Eye (tissue), 1 donor: Measurements from ENCODE around the gene SLC35G2.
"Not testable (repeated sequence)": the region's sequence is repeated elsewhere in the genome, so short reads cannot be mapped to it uniquely, and the experiment has no call there.

Experiments
- DNase-seq: peaks from one replicate; pipeline ENCODE4 v3.0.0-alpha.2; 2015

The SLC35G2 gene

DNA sequence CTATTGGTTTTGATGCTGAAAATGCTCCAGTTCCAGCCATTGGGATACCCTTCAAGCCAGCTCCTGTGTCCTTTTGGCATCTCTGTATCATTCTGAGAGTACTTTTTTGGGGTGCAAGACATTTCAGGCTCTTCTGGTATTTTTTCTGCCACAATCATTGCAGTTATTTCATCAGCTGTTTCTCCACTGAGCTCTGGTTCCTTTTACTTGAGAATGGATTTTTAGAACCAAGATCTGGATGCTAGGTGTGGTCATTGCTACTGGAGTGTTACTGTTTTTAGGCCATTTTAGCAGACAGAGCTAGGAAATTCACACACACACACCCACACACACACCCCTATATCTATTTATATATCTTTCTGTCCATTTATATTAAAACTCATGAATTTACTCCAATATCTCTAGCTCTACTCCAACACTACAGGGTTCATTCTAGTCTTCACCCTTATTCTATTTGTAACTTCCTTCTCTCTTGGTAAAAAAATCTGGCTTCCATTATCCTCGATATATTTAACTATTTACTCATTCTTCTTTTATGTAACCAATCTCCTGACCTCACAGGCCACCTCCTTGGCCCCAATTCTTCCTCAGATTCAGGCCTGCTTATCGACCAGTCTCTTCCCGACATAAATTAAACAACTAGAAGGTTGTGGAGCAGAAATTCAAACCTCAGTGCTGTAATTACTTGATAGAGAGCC, 17.0 kb downstream of the SLC35G2 start:
- no peak for DNase-seq

DNA sequence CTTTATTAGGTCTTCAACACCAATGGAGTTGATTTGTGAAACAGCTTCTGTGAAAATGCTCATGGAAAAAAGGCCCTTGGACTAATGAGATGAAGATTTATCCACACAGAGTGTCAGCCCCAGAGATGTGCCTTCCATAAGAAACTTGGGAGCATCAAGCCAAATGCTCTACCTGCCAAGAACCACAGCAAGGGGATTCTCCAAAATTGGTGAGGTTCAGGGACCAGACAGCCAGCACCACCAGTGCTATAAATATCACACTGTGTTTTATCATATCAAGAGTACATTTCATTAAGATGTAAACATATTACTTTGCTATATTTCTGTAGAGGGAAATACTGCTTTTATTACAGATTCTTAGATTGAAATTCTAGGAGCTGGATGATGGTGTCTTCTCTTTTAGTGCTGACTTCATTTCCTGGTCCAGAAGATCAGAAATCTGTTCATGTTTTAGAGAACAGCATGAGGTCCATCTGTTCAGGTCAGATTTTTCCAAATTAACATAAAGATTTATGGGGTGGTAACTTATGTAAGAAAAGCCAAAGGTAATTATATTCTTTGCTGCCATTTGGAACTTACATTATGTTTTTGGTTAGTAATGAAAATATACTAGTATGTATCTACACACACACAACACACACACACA, 17.7 kb downstream of the SLC35G2 start:
- no peak for DNase-seq

GRCh38 chr3:136838641-136839555, 20.0 kb downstream of the SLC35G2 start:
- DNase-seq: no peak

GRCh38 chr3:136839556-136839931, 20.6 kb downstream of the SLC35G2 start:
- DNase-seq: no peak

GRCh38 chr3:136840252-136840651, 21.3 kb downstream of the SLC35G2 start:
- no peak for DNase-seq

DNA sequence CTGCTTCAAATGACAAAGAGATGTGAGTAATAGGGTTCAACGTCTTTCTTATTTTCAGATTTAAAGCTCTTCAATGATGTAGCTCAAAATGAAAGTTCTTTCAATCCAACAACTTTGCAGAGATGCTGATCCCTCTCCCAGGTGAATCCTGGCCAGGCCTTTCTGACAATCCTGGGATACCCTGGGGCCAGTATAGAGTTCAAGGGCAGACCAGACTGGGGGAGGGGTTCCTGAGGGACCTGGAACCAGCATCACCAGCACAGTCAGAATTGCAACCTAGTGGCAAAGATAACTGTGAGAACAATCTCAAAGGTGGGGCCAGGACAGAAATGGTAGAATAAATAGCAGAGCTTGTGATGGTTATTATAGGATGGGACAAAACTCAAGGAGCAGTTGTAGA, 23.4 kb downstream of the SLC35G2 start:
- no peak for DNase-seq

DNA sequence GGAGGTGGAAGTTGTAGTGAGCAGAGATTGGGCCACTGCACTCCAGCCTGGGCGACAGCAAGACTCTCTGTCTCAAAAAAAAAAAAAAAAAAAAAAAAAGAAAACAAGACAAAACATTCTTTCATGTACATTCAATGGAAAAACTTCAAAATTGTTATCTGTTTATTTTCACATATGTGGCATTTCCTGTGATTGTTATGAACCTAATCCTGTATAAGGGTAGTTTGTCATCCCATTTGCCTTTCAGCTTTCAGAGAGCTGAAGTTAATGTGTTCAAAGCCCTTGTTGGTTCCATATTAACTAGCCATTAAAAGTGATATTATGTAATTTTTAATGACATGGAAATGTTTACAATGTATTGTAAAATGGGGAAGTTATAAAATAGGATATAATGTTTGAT, 25.8 kb downstream of the SLC35G2 start:
- DNase-seq: no peak

DNA sequence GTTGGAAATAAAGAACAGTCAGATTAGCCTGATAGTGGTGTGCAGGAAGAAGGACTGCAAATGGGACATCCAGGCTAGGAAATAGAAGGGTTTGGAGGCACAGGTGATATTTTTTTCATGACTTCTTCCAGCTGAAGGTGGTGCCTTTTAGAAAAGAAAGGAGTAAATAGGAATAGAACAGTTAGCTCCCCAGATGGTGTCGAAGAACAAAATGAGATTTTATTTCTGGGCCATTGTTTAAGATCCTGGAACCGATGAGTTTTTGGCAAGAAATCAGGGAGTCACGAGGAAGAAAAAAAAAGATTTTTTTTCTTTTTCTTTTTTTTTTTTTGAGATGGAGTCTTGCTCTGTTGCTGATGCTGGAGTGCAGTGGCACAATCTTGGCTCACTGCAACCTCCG, 33.3 kb downstream of the SLC35G2 start:
- no peak for DNase-seq

GRCh38 chr3:136856665-136857064, 37.7 kb downstream of the SLC35G2 start:
- DNase-seq: no peak

DNA sequence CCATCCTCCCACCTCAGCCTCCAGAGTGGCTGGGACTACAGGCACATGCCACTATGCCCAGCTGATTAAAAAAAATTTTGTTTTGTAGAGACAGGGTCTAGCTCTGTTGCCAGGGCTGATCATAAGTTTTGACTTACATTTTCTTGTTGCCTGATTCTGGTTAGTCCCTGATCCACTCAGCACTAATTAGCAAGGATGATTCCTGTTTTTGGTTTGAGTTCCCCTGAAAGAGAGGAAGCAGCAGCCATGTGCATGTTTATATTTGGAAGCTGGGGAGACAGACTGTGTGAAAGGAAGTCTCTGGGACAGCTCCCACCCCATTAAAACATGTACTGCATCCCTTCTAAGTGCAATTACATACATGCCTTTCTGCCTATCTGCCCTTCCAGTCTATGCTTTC, 39.5 kb downstream of the SLC35G2 start:
- DNase-seq: no peak

GRCh38 chr3:136860541-136860940, 41.6 kb downstream of the SLC35G2 start:
- peak; percentile 6 for DNase-seq

GRCh38 chr3:136861890-136862616, 43.1 kb downstream of the SLC35G2 start, which contains the start of gene NCK1:
Gene NCK1, plus strand, starts transcription at chr3:136862208. Its CDS starts 65,794 bp downstream, at chr3:136928002.
- peak; percentile 99 for DNase-seq

DNA sequence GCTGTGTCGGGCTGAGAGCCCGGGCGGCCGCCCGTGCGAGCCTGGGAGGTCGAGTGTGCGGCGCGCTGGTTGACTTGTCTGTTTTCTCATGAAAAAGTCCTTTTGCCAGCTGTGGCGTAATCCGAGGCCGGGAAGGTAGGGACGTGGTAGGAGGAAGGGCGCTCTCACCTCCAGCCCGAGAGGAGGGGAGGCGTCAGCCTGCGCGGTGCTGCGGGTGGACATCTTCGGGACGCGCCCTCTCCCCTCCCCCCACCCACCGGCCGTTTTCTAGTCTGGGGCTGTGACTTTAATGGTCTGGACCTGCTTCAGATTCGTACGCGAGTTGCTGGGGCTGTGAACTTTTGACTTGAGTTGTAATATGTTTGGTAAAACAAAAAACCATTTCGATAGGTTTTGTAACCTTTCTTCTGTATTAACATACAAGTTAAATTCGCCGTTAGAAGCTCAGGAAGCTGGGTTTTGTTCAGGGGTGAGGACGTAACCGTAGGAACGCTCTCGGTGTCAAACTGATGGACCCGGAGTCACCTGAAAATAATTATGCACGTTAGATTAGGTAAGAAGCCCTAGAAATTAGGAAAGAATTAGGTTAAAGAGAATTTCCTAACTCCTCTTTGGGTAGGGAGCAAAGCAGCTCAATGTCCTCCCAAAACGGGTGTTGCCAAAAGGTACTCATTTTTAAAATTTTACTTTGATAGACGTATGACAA, 43.8 kb downstream of the SLC35G2 start:
- peak; percentile 88 for DNase-seq

GRCh38 chr3:136869282-136869681, 50.4 kb downstream of the SLC35G2 start:
- DNase-seq: no peak

DNA sequence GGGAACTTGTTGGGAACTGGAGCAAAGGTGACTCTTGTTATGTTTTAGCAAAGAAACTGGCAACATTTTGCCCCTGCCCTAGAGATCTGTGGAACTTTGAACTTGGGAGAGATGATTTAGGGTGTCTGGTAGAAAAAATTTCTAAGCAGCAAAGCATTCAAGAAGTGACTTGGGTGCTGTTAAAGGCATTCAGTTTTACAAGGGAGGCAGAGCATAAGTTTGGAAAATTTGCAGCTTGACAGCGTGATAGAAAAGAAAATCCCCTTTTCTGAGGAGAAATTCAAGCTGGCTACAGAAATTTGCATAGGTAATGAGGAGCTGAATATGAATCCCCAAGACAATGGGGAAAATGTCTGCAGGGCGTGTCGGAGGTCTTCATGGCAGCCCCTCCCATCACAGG, 53.3 kb downstream of the SLC35G2 start:
- not testable (repeated sequence) for DNase-seq

- not testable (repeated sequence) for DNase-seq
Observed at GRCh38 chr3:136879510-136879909, 60.6 kb downstream of the SLC35G2 start.

DNA sequence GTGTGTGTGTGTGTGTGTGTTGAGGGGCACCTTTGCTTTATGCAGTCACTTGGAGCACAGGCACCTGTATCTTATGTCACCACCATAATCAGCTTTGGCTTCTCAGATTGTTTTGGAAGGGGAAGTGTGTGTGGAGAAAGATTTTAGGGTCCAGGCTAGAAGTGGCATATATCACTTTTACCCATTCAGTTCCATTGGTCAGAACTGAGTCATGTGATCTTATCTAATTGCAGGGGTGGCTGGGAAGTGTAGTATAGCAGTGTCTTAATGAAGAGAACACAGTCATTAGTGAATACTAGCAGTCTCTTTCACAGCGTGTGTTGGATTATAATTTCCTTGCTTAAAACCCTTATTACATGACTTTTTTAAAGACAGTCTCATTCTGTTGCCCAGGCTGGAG, 63.6 kb downstream of the SLC35G2 start:
- DNase-seq: no peak

DNA sequence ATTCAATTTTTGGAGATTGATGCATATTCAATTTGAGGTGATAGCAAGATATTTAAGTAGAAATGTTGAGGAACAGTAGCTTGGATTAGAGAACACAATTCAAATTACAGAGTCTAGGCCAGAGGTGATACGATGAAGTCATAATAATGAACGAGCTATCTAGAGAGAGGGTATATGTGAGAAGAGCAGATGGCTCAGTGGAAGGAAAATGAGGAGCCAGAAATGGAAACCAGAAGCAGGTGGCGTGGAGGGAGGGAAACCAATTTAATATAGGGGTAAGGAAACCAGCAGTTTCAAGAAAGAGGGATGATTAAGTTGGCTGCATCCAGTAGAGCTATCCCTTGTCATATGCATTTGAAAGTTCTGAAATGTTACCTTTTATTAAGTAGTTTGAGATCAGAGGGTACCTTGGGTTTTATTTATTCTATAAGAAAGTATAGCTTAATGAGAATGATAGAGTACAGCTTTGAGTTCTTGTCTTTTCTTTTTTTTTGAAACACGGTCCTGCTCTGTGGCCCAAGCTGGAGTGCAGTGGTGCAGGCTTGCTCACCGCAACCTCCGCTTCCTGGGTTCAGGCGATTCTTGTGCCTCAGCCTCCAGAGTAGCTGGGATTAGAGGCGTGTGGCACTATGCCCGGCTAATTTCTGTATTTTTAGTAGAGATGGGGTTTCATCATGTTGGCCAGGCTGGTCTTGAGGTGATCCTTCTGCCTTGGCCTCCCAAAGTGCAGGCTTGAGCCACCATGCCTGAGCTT, 65.2 kb downstream of the SLC35G2 start:
- DNase-seq: peak; percentile 26

DNA sequence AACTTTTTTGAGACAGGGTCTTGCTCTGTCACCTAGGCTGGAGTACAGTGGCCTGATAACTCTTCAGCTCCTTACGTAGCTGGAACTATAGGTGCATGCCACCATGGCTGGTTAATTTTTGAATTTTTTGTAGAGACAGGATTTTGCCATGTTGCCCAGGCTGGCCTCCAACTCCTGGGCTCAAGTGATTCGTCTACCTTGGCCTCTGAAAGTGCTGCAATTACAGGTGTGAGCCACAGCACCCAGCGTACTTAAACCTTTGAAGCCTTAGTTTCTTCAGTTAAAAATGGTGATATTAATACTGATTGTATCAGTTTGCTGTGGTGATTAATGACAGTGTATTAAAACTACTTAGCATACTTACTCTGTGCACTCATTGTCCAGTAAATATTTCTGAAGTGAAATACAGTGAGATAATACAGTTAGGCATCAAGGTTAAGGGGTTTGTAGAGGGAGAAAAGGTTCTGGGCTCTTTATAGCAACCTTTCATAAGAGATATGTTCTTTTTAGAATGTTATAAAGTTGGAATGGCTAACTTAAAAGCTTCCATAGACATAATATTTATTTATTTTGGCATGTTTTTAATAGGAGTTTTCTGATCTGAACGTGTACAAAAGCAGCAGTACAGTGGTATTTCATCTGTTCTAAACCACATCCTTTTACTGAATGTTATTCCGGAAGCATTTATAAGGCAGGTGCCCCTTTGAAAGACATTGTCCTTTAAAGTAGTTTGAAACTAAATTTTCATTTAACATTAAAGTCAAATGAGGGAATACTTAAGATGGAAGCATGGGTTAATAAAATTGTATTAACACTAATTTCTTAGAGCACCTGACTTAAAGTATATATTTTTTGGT, 66.7 kb downstream of the SLC35G2 start:
- no peak for DNase-seq

- DNase-seq: no peak
Observed at GRCh38 chr3:136889947-136890346, 71.0 kb downstream of the SLC35G2 start.
